ENCODE results near the gene CHMP6. TPM values are rescaled to one million over a fixed set of nuclear protein-coding genes. Genes with fewer than 3 reads are reported as not detected.

CHMP6 gene
- total and polyA plus RNA-seq, 12 donors = 7.8 to 35.3 (median 25.8) TPM

DNA sequence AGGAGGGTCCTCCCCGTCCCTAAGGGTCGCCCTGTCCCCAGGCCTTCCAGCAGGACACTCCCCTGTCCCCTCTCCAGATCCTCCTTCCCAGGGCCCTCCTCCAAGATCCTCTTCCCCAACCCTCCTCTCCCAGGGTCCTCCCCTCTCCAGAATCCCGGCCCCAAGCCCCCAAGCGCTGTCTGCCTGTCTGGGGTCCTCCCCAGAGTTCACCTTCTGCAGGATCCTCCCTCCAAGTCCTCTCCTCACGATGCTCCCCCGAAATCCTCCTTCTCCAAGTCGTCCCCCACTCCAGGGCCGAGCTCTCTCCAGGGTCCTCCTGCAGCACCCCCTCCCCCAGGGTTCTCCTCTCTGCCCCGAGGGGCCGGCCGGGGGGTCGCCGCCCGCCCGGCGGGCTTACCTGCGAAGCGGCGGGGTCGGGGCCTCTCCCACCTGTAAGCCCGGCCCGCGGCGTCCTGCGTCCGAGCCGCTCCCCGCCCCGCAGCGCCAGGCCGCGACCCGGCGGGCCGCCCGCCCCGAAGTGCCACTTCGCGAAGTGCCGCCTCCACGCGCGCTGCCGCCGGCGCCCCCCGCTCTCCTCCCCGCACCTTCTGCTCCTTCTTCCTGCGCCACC lies 42.6 kb downstream of the CHMP6 start:
- peak overlapping the region in 3 of 4 donors; percentile 18 to 82 (median 56) for H3K4me3 ChIP-seq
- no peaks in the 10 kb centered on the region for H3K27me3 ChIP-seq
- peaks cover 20 to 38% of the 10 kb centered on the region in 2 donors for H3K4me1 ChIP-seq (replicated peaks in 1 of 2)
- no peaks in the 10 kb centered on the region for H3K36me3 ChIP-seq (replicated peaks in 1 of 2)
- intact Hi-C loops (cut with DNase I) = no loop called here
- 2 to 12% (median 4%) methylated on average over 6 to 49 of the region's 49 CpGs for WGBS, 4 donors
- DNase-seq = no peak
- peak overlapping the region in 2 of 5 donors; percentile 26 to 61 for H3K27ac ChIP-seq
- TF ChIP-seq POLR2A (IDR thresholded peaks at IDR 0.05) = no peak
- TF ChIP-seq, protein P1, sequence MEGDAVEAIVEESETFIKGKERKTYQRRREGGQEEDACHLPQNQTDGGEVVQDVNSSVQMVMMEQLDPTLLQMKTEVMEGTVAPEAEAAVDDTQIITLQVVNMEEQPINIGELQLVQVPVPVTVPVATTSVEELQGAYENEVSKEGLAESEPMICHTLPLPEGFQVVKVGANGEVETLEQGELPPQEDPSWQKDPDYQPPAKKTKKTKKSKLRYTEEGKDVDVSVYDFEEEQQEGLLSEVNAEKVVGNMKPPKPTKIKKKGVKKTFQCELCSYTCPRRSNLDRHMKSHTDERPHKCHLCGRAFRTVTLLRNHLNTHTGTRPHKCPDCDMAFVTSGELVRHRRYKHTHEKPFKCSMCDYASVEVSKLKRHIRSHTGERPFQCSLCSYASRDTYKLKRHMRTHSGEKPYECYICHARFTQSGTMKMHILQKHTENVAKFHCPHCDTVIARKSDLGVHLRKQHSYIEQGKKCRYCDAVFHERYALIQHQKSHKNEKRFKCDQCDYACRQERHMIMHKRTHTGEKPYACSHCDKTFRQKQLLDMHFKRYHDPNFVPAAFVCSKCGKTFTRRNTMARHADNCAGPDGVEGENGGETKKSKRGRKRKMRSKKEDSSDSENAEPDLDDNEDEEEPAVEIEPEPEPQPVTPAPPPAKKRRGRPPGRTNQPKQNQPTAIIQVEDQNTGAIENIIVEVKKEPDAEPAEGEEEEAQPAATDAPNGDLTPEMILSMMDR (IDR thresholded peaks at IDR 0.05) = no peak
- H3K9me3 ChIP-seq (replicated peaks in 1 of 3) = no peaks in the 10 kb centered on the region

DNA sequence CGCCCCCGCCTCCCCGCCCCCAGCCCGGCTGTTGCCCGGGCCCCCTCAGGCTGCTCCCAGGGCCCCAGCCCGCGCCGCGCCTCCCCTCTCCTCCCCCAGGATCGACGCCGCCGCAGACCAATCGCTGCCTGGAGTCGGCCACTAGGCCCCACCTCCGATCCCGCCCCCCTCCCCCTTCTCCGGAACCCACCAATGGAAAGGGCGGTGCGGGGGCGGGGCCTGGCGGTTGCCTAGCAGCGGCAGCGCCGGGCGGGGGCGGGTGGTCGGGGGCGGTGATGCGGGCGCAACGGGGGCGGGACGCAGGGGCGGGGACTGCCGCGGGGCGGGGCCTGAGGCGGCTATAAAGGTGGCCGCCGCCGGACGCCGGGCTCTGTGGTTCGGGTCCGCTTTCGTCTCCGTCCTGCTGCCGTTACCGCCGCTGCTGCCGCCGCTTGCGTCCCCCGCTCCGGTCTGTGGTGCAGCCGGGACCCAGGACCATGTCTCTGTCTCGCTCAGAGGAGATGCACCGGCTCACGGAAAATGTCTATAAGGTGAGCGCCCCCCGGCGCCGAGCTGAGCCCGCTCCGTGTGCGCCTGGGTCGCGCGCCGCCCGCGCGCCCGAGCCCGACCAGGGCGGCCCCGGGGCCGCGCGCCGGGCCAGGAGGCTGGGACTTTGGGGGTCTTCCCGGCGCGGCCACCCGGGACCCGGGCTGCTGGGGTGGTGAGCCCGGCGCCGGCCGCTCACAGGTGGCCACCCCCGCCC lies 43.3 kb downstream of the CHMP6 start, which contains the start of gene BAIAP2:
Gene BAIAP2 (plus strand): TSS at position 373 of the 742 bp plus-strand sequence. CDS start 104 bp downstream, at position 477.
- H3K27me3 ChIP-seq = no peaks in the 10 kb centered on the region
- H3K36me3 ChIP-seq (replicated peaks in 1 of 2) = no peaks in the 10 kb centered on the region
- TF ChIP-seq, protein P1 (IDR thresholded peaks at IDR 0.05) = peak in 1 of 6 experiments; percentile 7
- peak; percentile 97 to 99 for TF ChIP-seq POLR2A (IDR thresholded peaks at IDR 0.05)
- 0 to 2% (median 1%) methylated on average over 5 to 92 of the region's 92 CpGs for WGBS, 4 donors
- no peaks in the 10 kb centered on the region for H3K9me3 ChIP-seq (replicated peaks in 1 of 3)
- intact Hi-C loops (cut with DNase I) = no loop called here
- peak within 1 kb of the TSS in 3 of 4 donors; percentile 18 to 82 (median 56) for H3K4me3 ChIP-seq
- peak; percentile 96 to 99 (median 97) for DNase-seq
- peak within 1 kb of the TSS in 3 of 5 donors; percentile 26 to 77 (median 77) for H3K27ac ChIP-seq
- H3K4me1 ChIP-seq (replicated peaks in 1 of 2) = peaks cover 20 to 41% of the 10 kb centered on the region in 2 donors

DNA sequence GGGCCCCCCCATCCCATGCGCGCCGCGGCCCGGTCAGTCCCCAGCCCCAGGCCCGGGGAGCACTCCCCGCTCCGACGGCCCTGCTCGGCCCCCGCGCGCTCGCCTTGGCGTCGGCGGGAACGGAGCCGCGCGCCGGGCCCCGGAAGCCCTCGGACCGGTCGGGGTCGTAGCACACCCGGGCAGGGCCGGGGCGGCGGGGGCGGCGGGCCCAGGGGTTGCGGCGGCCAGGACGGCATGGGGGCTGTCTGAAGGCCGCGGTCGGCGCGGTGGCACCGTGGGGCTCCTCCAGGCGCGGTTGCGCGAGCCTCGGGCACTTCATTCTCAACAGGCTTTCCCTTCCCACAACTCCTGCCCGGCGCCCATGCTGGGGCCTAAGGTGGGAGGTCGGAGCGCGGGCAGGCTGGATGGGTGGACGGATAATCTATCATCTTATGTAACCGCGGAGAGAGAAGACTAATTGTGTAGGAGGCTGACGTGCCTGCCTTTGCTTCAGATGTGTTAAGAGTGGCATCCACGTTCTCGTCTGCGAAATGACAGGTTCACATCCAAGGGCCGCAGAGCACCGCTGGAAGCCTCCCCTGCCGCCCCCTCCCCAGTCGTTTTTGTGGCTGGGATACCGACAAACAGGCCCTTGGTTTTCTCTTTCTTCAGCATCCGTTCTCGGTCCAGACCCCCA lies 44.0 kb downstream of the CHMP6 start:
- Histone ChIP-seq H3K4me1 (replicated peaks in 1 of 2) (peaks cover 23 to 48% of the 10 kb centered on the region in 2 donors), H3K27me3 (no peaks in the 10 kb centered on the region), H3K4me3 (peak overlapping the region in 2 of 4 donors; percentile 8 to 82), H3K27ac (peak overlapping the region in 3 of 5 donors; percentile 13 to 77 (median 77)), H3K9me3 (replicated peaks in 1 of 3) (no peaks in the 10 kb centered on the region), H3K36me3 (replicated peaks in 1 of 2) (no peaks in the 10 kb centered on the region)
- intact Hi-C loops (cut with DNase I) = no loop called here
- no peak for DNase-seq
- TF ChIP-seq POLR2A (IDR thresholded peaks at IDR 0.05) = no peak
- TF ChIP-seq, protein P1 (IDR thresholded peaks at IDR 0.05) = no peak
- WGBS, 4 donors = 20 to 68% (median 43%) methylated on average over 14 to 66 of the region's 66 CpGs
